HUES64 (cell line): ENCODE results near the gene KRT20.

Experiments
- H3K27ac ChIP-seq: 2 replicates; pipeline ENCODE4 v1.7.0; 2013; ENCODE audit warnings: low read depth, low read length, inconsistent platforms
- H3K27me3 ChIP-seq: 2 replicates; pipeline ENCODE4 v1.6.1; 2013; ENCODE audit warnings: mild to moderate bottlenecking, low read length; ENCODE audit not compliant: insufficient read depth
- H3K36me3 ChIP-seq: 2 replicates; pipeline ENCODE4 v1.6.1; 2013; ENCODE audit warnings: mild to moderate bottlenecking, low read length; ENCODE audit not compliant: insufficient read depth
- H3K4me1 ChIP-seq: 2 replicates; pipeline ENCODE4 v1.6.1; 2013; ENCODE audit warnings: mild to moderate bottlenecking, low read length, moderate library complexity; ENCODE audit not compliant: insufficient read depth
- H3K4me3 ChIP-seq: 2 replicates; pipeline ENCODE4 v1.5.1; 2013; ENCODE audit warnings: mild to moderate bottlenecking, low read length, moderate library complexity
- H3K9ac ChIP-seq: 2 replicates; pipeline ENCODE4 v1.6.1; 2013; ENCODE audit warnings: mild to moderate bottlenecking, low read depth, low read length
- H3K9me3 ChIP-seq: 2 replicates; pipeline ENCODE4 v1.6.1; 2013; ENCODE audit warnings: low read depth, low read length; ENCODE audit not compliant: insufficient read depth
- WGBS: fragments of 150-250, 120-280 bp; methylation state at CpG from one replicate; pipeline ENCODE4 v1.1.7; 2013; ENCODE audit warnings: missing lambda C conversion rate; 5-methylcytosine and 5-hydroxymethylcytosine counted together

Gene KRT20

GRCh38 chr17:40912486-40913210, 27.6 kb upstream of the KRT20 start:
- no peaks in the 10 kb centered on the region for H3K4me1 ChIP-seq
- H3K36me3 ChIP-seq, result no peaks in the 10 kb centered on the region
- no peaks in the 10 kb centered on the region for H3K27me3 ChIP-seq
- WGBS, result 95% methylated on average over 12 of the region's 13 CpGs
- no peak overlapping the region for H3K4me3 ChIP-seq
- H3K9me3 ChIP-seq, result no peaks in the 10 kb centered on the region
- no peak overlapping the region for H3K9ac ChIP-seq
- H3K27ac ChIP-seq, result no peak overlapping the region

- Histone ChIP-seq H3K36me3 (no peaks in the 10 kb centered on the region), H3K27ac (no peak overlapping the region), H3K9ac (no peak overlapping the region), H3K4me3 (no peak overlapping the region), H3K27me3 (no peaks in the 10 kb centered on the region), H3K9me3 (no peaks in the 10 kb centered on the region), H3K4me1 (no peaks in the 10 kb centered on the region)
- WGBS, result 89% methylated on average over 2 of the region's 3 CpGs
Observed at GRCh38 chr17:40910441-40910841, 25.4 kb upstream of the KRT20 start.

- Histone ChIP-seq H3K36me3 (no peaks in the 10 kb centered on the region), H3K9ac (no peak overlapping the region), H3K9me3 (no peaks in the 10 kb centered on the region), H3K4me3 (no peak overlapping the region), H3K27ac (no peak overlapping the region), H3K27me3 (no peaks in the 10 kb centered on the region), H3K4me1 (no peaks in the 10 kb centered on the region)
- WGBS, result 97% methylated on average over 4 of the region's 4 CpGs
Observed at GRCh38 chr17:40909755-40910154, 24.7 kb upstream of the KRT20 start.

GRCh38 chr17:40909351-40909750, 24.3 kb upstream of the KRT20 start:
- WGBS, result 9% methylated on average over 5 of the region's 5 CpGs
- no peaks in the 10 kb centered on the region for H3K9me3 ChIP-seq
- no peak overlapping the region for H3K27ac ChIP-seq
- H3K27me3 ChIP-seq, result no peaks in the 10 kb centered on the region
- no peak overlapping the region for H3K9ac ChIP-seq
- no peak overlapping the region for H3K4me3 ChIP-seq
- no peaks in the 10 kb centered on the region for H3K36me3 ChIP-seq
- H3K4me1 ChIP-seq, result no peaks in the 10 kb centered on the region

- peaks cover 5% of the 10 kb centered on the region; the same call in 1 of the 2 replicates for H3K4me1 ChIP-seq
- no peaks in the 10 kb centered on the region for H3K36me3 ChIP-seq
- H3K9me3 ChIP-seq, result no peaks in the 10 kb centered on the region
- 96% methylated on average over 4 of the region's 4 CpGs for WGBS
- no peak overlapping the region for H3K27ac ChIP-seq
- no peak overlapping the region for H3K4me3 ChIP-seq
- H3K9ac ChIP-seq, result no peak overlapping the region
- no peaks in the 10 kb centered on the region for H3K27me3 ChIP-seq
Observed at GRCh38 chr17:40906613-40907012, 21.6 kb upstream of the KRT20 start.

GRCh38 chr17:40905370-40905769, 20.3 kb upstream of the KRT20 start:
- 93% methylated on average over 5 of the region's 5 CpGs for WGBS
- H3K27ac ChIP-seq, result no peak overlapping the region
- H3K4me1 ChIP-seq, result peaks cover 5% of the 10 kb centered on the region; the same call in 1 of the 2 replicates
- no peaks in the 10 kb centered on the region for H3K9me3 ChIP-seq
- H3K4me3 ChIP-seq, result no peak overlapping the region
- no peaks in the 10 kb centered on the region for H3K36me3 ChIP-seq
- H3K27me3 ChIP-seq, result no peaks in the 10 kb centered on the region
- no peak overlapping the region for H3K9ac ChIP-seq

- no peak overlapping the region for H3K4me3 ChIP-seq
- no peaks in the 10 kb centered on the region for H3K36me3 ChIP-seq
- no peaks in the 10 kb centered on the region for H3K27me3 ChIP-seq
- no peaks in the 10 kb centered on the region for H3K9me3 ChIP-seq
- peaks cover 5% of the 10 kb centered on the region; the same call in 1 of the 2 replicates for H3K4me1 ChIP-seq
- H3K27ac ChIP-seq, result no peak overlapping the region
- H3K9ac ChIP-seq, result no peak overlapping the region
- 92% methylated on average over 12 of the region's 12 CpGs for WGBS
Observed at GRCh38 chr17:40903129-40903847, 18.2 kb upstream of the KRT20 start.

GRCh38 chr17:40902498-40902897, 17.5 kb upstream of the KRT20 start:
- no peaks in the 10 kb centered on the region for H3K36me3 ChIP-seq
- no peak overlapping the region for H3K9ac ChIP-seq
- peaks cover 5% of the 10 kb centered on the region; the same call in 1 of the 2 replicates for H3K4me1 ChIP-seq
- H3K4me3 ChIP-seq, result no peak overlapping the region
- no peaks in the 10 kb centered on the region for H3K27me3 ChIP-seq
- H3K27ac ChIP-seq, result no peak overlapping the region
- no peaks in the 10 kb centered on the region for H3K9me3 ChIP-seq
- 89% methylated on average over 3 of the region's 4 CpGs for WGBS

GRCh38 chr17:40901981-40902474, 17.0 kb upstream of the KRT20 start:
- Histone ChIP-seq H3K4me1 (peaks cover 5% of the 10 kb centered on the region; the same call in 1 of the 2 replicates), H3K27me3 (no peaks in the 10 kb centered on the region), H3K27ac (no peak overlapping the region), H3K4me3 (no peak overlapping the region), H3K9me3 (no peaks in the 10 kb centered on the region), H3K36me3 (no peaks in the 10 kb centered on the region), H3K9ac (no peak overlapping the region)
- WGBS, result 100% methylated on average over 1 of the region's 1 CpG

- H3K4me1 ChIP-seq, result peaks cover 5% of the 10 kb centered on the region; the same call in 1 of the 2 replicates
- H3K9me3 ChIP-seq, result no peaks in the 10 kb centered on the region
- 92% methylated on average over 4 of the region's 5 CpGs for WGBS
- no peak overlapping the region for H3K4me3 ChIP-seq
- no peaks in the 10 kb centered on the region for H3K27me3 ChIP-seq
- no peak overlapping the region for H3K27ac ChIP-seq
- no peaks in the 10 kb centered on the region for H3K36me3 ChIP-seq
- no peak overlapping the region for H3K9ac ChIP-seq
Observed at GRCh38 chr17:40900809-40901356, 15.8 kb upstream of the KRT20 start.

GRCh38 chr17:40896916-40897455, 11.9 kb upstream of the KRT20 start:
- Histone ChIP-seq H3K4me3 (no peak overlapping the region), H3K36me3 (no peaks in the 10 kb centered on the region), H3K9ac (no peak overlapping the region), H3K4me1 (no peaks in the 10 kb centered on the region), H3K9me3 (no peaks in the 10 kb centered on the region), H3K27ac (no peak overlapping the region), H3K27me3 (no peaks in the 10 kb centered on the region)
- 88% methylated on average over 3 of the region's 4 CpGs for WGBS
